Cardiac muscle cell (in vitro differentiated cells and primary cell): ENCODE data around the gene PTPN7. TPM values are rescaled to one million over a fixed set of nuclear protein-coding genes. Genes with fewer than 3 reads are reported as not detected.
"Not testable (repeated sequence)": the region's sequence is repeated elsewhere in the genome, so short reads cannot be mapped to it uniquely, and the experiment has no call there.

Source experiments
- DNase-seq, 2 donors: peaks; one replicate each; pipeline versions ENCODE4 v3.0.0 to v3.0.0-alpha.2; 2010 to 2017; ENCODE audit warnings: low read depth in 1 of 2, low spot score in 1 of 2
- H3K27ac ChIP-seq: fragments of 200-600 bp; sonication (generic); 2 replicates; pipeline ENCODE4 v1.5.1; 2016
- H3K27me3 ChIP-seq: fragments of 200-600 bp; sonication (generic); 2 replicates; pipeline ENCODE4 v1.6.0; 2016; ENCODE audit warnings: control low read depth
- H3K36me3 ChIP-seq: fragments of 200-600 bp; sonication (generic); 2 replicates; pipeline ENCODE4 v1.5.1; 2016; ENCODE audit warnings: control low read depth
- H3K4me1 ChIP-seq: fragments of 200-600 bp; sonication (generic); 2 replicates; pipeline ENCODE4 v1.8.1; 2017; ENCODE audit warnings: low read depth, mild to moderate bottlenecking, mixed run types
- H3K4me3 ChIP-seq: fragments of 200-600 bp; sonication (generic); 2 replicates; pipeline ENCODE4 v1.5.1; 2016; ENCODE audit warnings: mild to moderate bottlenecking
- H3K9me3 ChIP-seq: fragments of 200-600 bp; sonication (generic); 2 replicates; pipeline ENCODE4 v1.5.1; 2017; ENCODE audit warnings: low read depth, mild to moderate bottlenecking, control low read depth
- CTCF ChIP-seq: IDR thresholded peaks from 2 replicates; pipeline ENCODE4 v1.5.1; 2012; ENCODE audit warnings: low read depth, mild to moderate bottlenecking, low read length
- polyA plus RNA-seq: library from polyadenylated mRNA; unstranded; fragments of >200 nt; fragmentation: Nextera tagmentation; extraction: Ambion mirVana; gene quantifications from 2 replicates; pipeline ENCODE4 v1.2.1, GENCODE V29; 2016
- total RNA-seq: library from RNA; depleted of rRNA; stranded (reverse); fragments of >200 nt; gene quantifications from 2 replicates; pipeline ENCODE4 v1.2.3, GENCODE V29; 2016

The PTPN7 gene
- total and polyA plus RNA-seq, 2 experiments from 2014 or later, result not detected

GRCh38 chr1:202193614-202194327 is 33.4 kb upstream of the PTPN7 start, which contains the start of gene LGR6:
LGR6 (plus strand) TSS chr1:202193799; CDS start chr1:202193990, 191 bp downstream.
- Histone ChIP-seq H3K27me3 (peaks cover 51% of the 10 kb centered on the region), H3K36me3 (no peaks in the 10 kb centered on the region), H3K9me3 (no peaks in the 10 kb centered on the region), H3K4me1 (no peaks in the 10 kb centered on the region), H3K27ac (no peak within 1 kb of the TSS), H3K4me3 (peak within 1 kb of the TSS; percentile 18)
- peak; percentile 25 to 58 for DNase-seq
- TF ChIP-seq CTCF, result no peak

GRCh38 chr1:202192770-202193613 is 32.6 kb upstream of the PTPN7 start:
- H3K27me3 ChIP-seq, result peaks cover 51% of the 10 kb centered on the region

GRCh38 chr1:202191391-202191790 is 31.0 kb upstream of the PTPN7 start:
- not testable (repeated sequence) for DNase-seq, H3K4me3 ChIP-seq
- H3K27me3 ChIP-seq, result peaks cover 36% of the 10 kb centered on the region

More at GRCh38 chr1:202192770-202193613, 32.6 kb upstream of the PTPN7 start:
- Histone ChIP-seq H3K4me1 (no peaks in the 10 kb centered on the region), H3K4me3 (peak overlapping the region; percentile 18), H3K27ac (no peak overlapping the region), H3K9me3 (no peaks in the 10 kb centered on the region), H3K36me3 (no peaks in the 10 kb centered on the region)
- peak; percentile 90 for TF ChIP-seq CTCF
- peak; percentile 63 to 80 for DNase-seq

GRCh38 chr1:202189918-202190715 is 29.7 kb upstream of the PTPN7 start:
- no peaks in the 10 kb centered on the region for H3K9me3 ChIP-seq
- no peaks in the 10 kb centered on the region for H3K4me1 ChIP-seq
- peaks cover 23% of the 10 kb centered on the region for H3K27me3 ChIP-seq
- no peaks in the 10 kb centered on the region for H3K36me3 ChIP-seq
- H3K4me3 ChIP-seq, result no peak overlapping the region
- no peak for TF ChIP-seq CTCF
- H3K27ac ChIP-seq, result no peak overlapping the region
- DNase-seq, result peak in 1 of 2 donors; percentile 17

More at GRCh38 chr1:202191391-202191790, 31.0 kb upstream of the PTPN7 start:
- H3K9me3 ChIP-seq, H3K4me1 ChIP-seq, H3K36me3 ChIP-seq, H3K27ac ChIP-seq: not testable (repeated sequence)

GRCh38 chr1:202189001-202189790 is 28.8 kb upstream of the PTPN7 start:
- TF ChIP-seq CTCF, result peak; percentile 67
- H3K4me3 ChIP-seq, result no peak overlapping the region
- no peaks in the 10 kb centered on the region for H3K9me3 ChIP-seq
- no peaks in the 10 kb centered on the region for H3K36me3 ChIP-seq
- H3K27ac ChIP-seq, result no peak overlapping the region
- H3K4me1 ChIP-seq, result no peaks in the 10 kb centered on the region
- peak; percentile 69 to 88 for DNase-seq
- H3K27me3 ChIP-seq, result peaks cover 14% of the 10 kb centered on the region
